NCI-H2227 (cell line): ENCODE results near the gene CGNL1.

Experiments
- DNase-seq: peaks from one replicate; lab custom pipeline; 2025; ENCODE audit not compliant: unreplicated experiment; lab: John Stamatoyannopoulos, UW

CGNL1 gene

GRCh38 chr15:57591822-57592367 is 215.6 kb downstream of the CGNL1 start, which contains the start of gene MYZAP:
Gene MYZAP, plus strand, starts transcription at chr15:57591904. Its CDS starts 131 bp downstream, at chr15:57592035.
- no peak for DNase-seq

DNA sequence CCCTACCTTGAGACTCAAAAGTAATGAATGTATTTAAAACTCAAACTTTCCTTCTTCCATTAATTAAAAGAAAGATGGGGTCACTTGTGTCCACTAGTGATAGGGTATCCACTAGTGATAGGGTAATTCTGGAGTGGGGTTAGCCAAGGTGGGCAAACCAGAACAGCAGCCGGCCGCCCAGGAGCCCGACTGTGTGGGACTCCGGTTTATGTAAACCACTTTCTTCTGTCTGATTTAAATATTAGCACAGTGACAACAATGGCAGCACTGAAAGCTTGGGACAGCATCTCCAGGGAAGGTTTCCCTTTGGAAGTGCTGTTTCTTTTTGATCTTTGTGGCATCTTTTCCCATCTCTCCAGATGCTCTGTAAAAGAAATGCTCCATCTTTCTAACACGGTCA is 216.1 kb downstream of the CGNL1 start:
- no peak for DNase-seq

DNA sequence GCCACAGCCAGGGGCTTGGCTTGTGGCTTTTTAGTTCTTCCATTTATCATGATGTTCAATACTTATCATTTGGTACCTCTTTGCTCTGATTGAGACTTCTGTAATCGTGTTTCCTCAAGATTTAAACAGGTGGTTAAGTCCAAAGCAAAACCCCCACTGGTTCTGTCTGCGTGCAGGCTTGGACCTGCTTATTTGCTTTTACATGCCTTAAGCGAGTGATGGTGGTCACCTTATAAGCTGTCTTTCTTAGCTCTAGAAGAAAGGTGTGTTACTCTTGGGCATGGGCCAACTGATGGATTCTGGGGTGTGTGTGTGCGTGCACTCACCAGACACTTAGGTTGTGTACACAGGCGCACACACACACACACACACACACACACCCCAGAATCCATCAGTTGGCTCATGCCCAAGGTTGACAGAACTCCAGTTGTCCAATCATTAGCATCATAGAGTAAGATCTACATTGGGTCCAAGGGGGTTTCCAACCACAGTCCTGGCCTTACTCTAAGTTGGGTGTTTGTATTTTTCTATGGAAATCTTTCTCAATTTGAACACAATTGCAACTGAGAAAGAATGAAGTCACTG is 216.6 kb downstream of the CGNL1 start:
- DNase-seq, result no peak

DNA sequence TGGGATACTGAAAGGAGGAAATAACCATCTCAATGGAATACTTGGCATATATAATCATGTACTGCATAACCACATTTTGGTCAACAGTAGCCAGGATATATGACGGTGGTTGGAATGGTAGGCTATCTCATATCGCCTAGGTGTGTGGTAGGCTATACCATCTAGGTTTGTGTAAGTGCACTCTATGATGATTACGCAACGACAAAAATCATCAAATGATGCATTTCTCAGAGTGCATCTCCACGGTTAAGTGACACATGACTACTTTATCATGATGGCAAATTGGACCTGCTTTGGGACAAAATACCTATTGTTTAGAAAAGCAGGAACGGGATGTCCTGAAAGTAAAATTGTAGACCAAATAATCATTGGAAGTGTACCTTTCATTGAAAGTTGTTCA is 218.2 kb downstream of the CGNL1 start:
- DNase-seq, result no peak

GRCh38 chr15:57595011-57595866 is 218.9 kb downstream of the CGNL1 start:
- DNase-seq, result no peak

DNA sequence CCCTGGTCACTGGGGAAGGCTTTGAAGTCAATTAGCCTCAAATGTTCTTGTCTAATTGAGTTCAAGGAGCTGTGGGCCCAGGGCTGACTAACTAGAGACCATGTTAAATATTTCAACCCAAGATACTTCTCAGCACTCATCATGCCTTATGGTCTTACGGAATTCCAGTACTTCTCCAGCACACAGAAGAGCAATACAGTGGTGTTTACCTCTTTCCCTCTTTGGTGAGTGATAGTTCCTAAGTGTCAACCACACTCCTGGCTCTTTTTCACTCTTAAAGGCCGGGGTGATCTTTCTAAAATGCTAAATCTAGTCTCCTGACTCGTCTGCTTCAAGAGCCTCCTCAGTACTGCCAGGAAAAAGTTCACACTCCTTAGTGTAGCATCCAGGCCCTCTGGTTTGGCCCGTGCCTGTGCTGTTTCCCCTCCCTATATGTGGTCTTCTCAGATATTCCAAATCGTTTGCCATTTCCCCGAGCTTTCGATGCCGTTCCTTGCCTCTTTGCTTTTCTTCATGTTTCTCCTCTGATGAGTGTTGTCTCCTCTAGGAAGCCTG is 220.1 kb downstream of the CGNL1 start:
- no peak for DNase-seq

DNA sequence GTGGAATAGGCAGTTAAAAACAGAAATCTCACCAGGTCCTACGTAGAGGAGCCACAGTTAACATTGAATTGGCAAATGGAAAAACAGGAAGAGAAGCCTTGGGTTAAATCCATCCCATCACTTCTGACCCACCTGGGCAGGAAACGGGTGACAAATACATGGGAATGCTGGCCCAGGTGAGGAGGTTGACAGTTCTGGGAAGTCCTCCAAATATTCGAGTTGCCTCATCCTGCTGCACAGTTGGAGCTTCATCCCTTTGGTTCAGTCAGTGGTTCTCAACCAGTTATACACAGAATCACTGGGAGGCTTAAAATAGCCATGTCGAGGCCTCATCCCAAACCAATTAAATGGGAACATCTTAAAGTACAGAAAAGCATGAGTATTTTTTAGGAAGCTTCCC is 220.7 kb downstream of the CGNL1 start:
- no peak for DNase-seq

- no peak for DNase-seq
Measured at GRCh38 chr15:57597431-57597830, 221.1 kb downstream of the CGNL1 start.

- no peak for DNase-seq
Measured at GRCh38 chr15:57598346-57598745, 222.0 kb downstream of the CGNL1 start.

DNA sequence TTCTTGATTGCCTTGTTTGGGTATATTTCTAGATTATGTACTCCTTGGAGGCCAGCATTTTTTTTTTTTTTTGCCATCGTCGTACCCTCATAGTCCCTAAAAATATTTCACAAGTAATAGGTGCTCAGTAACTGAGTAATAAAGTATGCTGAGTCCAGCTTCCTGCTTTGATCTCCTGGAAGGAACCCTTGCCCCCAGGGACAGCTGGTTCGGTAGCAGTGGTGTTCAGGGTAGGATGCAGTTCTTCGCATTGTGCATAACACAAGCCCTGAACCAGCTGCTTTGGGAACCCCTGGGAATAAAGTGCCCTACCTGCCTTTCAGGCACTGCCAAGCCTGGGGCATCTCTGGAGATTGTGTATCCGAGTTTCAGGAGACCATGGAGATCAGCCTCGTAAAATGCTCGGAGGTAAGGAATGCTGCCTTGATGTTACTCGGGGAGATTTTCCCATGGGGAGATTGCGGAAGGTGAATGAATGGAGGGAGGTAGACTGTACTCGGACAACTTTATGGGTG is 223.0 kb downstream of the CGNL1 start:
- DNase-seq, result no peak

DNA sequence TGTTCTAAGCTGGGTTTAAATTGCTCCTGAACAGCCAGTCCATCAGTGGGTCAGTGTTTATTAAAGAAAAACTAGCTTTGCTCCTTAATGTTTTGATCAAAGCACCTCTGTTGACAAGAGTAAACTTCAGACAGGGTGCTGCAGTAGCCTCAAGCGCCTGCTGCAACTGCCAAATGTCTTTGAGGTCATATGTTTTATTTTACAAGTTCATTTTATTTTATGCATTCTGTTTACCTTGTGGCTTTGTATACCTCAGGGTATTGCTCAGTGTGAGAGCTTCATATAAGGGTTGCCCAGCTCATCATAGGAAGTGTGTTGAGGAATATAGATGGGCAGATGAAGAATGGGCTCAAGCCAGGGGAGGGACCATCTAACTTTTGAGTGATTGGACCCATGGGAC is 223.9 kb downstream of the CGNL1 start:
- no peak for DNase-seq
